OCI-M2 (cell line): ENCODE measurements around the gene HARBI1.
"Not testable (repeated sequence)": the region's sequence is repeated elsewhere in the genome, so short reads cannot be mapped to it uniquely, and the experiment has no call there.

Experiments used
- DNase-seq: peaks from one replicate; lab custom pipeline; 2025; ENCODE audit not compliant: unreplicated experiment; lab: John Stamatoyannopoulos, UW

HARBI1 gene

DNA sequence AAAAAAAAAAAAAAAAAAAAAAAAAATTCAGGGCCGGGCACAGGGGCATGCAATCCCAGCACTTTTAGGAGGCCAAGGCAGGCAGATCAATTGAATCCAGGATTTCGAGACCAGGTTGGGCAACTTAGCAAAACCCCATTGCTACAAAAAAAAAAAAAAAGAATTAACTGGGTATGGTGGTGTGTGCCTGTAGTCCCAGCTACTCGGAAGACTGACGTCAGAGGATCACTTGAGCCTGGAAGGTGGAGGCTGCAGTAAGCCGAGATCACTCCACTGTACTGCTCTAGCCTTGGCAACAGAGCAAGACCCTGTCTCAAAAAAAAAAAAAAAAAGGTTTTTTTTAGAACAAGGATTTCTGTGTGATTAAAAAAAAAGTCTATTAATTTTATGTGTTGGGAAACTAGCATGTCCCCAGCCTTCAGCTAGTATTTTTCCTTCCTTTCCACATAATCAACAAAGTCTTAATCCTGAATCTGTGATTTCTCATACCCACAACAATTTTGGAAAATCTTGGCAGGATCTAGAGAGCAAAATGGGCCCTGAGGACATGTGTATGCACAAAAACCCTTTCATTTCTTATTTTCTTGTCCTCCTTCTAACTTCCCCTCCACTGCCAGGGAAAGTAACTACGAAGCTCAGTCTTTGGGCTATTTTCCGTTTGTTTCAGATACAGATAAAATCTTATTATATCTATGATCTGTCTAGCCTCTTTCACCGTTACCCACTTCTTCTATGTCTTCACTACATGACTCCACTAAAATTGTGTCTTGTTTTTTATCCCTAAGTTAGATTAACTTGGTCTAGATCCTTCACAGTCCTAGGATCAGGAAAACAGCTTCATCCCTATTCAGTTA is 17.5 kb downstream of the HARBI1 start:
- no peak for DNase-seq

DNA sequence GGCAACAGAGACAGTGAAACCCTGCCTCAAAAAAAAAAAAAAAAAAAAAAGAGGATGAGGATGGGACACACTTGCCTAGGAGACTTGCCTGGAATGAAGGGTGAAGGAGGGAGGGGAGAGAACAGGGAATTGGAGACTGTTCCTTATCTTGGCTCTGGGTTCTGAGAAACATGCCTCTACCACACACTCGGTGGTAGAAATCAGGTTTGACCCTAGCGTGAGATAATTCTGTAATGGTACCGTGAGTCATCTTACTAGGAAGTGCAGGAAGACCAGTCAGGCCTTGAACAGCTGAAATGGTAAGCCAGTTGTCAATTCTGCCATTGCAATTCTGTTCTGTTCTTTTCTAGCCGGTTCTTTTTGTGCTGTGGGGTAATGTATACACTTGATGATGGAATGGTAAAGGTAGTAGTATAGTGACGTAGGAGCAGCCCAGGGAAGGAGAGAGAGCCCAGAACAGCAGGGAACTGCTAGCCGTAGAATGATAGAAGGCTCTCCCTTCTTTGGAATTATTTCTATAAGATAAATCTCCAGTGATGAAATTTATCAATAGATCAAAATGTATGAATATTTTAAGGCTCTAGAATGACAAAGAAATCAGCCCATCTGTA is 19.3 kb downstream of the HARBI1 start:
- no peak for DNase-seq

DNA sequence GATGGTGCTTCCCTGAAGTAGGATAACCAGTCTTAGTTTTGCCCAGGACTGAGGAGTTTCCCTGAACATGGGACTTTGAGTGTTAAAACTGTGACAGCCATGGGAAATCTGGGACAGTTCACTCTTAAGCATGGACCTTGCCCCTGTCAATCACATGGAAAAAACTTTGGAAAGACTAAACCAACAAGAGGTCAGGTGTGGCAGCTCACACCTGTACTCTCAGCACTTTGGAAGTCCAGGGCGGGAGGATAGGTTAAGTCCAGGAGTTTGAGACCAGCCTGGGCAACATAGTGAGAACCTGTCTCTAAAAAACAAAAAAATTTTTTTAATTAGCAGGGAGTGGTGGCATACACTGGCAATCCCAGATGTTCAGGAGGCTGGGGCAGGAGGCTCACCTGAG is 19.9 kb downstream of the HARBI1 start:
- no peak for DNase-seq

DNA sequence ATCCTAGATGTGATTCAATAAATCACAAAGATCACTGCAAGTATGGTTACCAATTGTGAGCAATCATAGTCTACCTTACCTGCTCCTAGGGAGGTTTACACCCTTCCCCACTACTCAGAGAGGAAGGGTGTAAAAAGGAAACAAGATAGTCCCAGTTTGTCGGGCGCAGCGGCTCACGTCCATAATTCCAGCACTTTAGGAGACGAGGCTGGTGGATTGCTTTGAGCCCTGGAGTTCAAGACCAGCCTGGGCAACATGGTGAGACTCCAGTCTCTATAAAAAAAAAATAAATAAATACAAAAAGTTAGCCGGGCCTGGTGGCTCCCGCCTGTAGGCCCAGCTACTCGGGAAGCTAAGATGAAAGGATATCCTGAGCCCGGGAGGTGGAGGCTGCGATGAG is 22.2 kb downstream of the HARBI1 start:
- DNase-seq: no peak

DNA sequence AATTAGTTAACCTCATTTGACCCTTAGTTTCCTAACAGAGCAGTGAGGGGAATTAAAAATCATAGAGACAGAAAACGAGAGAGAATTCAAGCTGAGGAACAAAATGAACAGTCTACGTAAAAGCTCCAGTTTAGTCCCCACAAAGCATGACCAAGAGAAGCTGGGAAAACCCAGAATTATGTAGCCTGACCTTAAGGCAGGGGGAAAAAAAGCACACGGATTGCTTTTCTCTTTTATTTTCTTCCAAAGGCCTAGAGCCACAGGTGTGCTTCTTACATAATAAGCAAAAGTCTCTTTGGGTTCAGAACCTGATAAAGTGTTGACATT is 22.7 kb downstream of the HARBI1 start:
- no peak for DNase-seq

DNA sequence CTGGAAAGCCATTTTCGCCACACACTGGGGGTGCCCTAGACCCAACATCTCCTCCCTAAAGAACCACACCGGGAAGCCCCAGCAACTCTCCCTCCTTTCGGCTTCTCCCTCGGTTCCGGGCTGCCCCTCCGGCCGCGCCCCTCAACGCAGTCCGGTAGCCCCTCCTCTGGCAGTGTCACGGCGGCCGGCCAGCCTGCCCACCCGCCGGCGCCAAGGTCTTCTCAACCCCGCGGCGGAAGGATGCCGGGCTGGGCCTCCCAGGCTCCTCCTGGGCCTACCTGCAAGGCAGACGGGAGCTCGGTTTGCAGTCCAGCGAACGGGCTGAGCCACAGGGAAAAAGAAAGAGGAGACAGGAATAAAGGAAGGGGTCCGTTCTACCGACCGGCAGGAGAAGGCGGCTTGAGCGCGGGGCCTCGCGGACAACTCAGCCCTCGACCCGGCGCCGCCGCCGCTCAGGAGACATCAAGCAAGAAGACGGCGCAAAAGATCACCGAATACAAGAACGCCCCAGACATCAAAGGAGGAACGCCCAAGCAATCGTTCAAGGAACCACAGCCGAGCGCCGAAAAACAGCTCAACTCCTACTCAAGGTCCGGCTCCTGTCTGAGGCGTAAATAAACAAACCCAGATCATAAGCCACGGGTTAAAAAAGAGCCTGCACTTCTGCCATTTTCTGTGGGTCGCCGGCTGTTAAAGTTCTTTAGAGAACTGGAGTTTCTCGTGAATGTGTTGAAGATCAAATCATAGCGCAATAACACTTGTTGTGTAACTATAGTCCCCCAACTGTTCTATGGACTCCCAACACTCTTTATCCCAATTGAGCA is 23.3 kb downstream of the HARBI1 start, which contains the start of gene AMBRA1:
Gene AMBRA1 (minus strand): TSS at position 474 of the 824 bp plus-strand sequence. CDS start 45,643 bp downstream, outside the sequence.
- peak; percentile 84 for DNase-seq

DNA sequence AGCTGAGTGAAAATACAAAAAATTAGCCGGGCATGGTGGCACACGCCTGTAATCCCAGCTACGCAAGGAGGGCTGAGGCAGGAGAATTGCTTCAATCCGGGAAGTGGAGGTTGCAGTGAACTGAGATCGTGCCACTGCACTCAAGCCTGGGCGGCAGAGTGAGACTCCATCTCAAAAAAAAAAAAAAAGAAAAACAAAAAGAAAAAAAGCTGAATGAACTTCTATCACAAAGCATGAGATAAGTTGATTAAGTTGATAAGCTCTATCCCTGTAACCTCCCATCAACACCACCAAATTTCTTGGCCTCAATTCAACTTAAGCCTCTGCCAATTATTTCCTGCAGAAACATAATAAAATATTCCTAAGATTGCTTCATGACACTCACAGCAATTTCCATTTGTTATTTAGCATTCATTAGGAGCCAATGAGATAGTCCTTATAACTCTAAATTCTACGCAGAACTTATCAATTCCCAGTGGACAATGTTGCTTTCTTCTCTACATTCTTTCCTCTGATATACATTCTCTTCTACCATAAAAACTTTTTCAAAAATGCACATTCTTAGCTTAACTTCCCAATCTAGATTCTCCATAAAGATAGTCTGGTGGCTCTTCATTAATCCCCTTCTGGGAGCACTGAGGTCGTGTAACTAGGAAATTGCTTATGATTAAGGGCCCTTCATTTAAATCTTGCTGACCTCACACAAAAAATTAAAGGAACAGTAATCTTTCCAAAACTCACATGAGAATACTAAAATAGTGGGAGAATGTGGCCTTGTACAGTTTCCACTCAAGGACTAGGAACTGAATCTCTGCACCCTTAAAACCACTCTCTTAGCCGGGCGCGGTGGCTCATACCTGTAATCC is 26.1 kb downstream of the HARBI1 start:
- no peak for DNase-seq

DNA sequence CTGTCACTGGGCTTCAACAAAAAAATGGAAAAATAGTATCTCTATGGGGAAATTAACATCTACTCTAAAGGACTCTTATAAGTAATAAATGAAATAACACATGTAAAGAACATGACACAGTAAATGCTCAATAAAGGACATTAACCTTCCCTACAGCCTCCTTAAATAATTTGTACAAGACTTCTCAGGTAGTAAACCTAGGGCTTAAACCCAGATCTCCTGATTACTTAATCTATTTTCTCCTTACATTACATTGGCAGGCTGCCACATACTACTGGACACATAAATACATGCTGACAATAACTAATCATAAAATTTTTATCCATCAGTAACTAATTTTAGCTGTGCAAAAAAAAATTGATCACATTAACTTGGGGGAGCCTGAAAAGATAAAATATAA is 28.1 kb downstream of the HARBI1 start:
- DNase-seq: no peak

DNA sequence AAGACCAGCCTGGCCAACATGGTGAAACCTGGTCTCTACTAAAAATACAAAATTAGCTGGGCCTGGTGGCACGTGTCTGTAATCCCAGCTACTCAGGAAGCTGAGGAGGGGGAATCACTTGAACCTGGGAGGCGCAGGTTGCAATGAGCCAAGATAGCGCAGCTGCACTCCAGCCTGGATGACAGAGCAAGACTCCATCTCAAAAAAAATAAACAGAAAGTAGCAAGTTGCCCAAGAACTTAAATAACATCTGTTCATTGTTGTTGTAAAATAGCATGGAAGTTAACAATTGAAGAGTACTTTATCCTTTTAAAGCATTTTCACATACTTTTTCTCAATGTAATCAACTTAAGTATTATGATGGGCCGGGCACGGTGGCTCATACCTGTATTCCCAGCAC is 28.9 kb downstream of the HARBI1 start:
- no peak for DNase-seq

DNA sequence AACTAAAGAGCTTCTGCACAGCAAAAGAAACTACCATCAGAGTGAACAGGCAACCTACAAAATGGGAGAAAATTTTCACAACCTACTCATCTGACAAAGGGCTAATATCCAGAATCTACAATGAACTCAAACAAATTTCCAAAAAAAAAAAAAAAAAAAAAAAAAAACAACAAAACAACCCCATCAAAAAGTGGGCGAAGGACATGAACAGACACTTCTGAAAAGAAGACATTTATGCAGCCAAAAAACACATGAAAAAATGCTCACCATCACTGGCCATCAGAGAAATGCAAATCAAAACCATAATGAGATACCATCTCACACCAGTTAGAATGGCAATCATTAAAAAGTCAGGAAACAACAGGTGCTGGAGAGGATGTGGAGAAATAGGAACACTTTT is 33.5 kb downstream of the HARBI1 start:
- not testable (repeated sequence) for DNase-seq

DNA sequence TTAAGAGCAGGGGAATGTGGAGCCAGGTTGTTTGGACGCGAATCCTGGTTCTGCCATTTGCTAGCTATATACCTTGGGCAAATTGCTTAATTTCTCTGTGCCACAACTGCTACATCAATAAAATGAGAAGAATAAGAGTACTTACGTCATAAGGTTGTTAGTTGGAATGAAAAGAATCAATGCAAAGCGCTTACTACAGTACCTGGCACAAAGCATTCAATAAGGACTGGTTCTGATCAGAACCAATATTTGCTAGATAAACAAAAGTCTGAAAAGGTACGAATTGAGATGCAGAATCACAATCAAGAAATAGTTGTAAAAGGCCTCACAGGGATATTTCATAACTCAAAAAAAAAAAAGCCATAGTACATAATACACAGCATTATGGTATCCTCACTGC is 34.4 kb downstream of the HARBI1 start:
- no peak for DNase-seq

DNA sequence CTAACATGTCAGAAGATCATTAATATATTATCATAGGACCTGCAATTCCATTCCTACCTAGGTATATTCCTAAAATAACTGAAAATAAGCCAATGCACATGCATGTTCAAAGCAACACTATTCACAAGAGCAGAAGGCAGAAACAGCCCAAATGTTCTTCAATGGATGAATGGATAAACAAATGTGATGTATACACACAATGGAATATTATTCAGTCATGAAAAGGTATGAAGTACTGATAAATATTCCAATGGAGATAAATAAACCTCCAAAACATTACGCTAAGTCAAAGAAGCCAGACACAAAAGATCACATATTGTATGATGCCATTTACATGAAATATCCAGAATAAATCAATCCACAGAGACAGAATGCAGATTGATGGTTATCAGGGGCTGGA is 40.0 kb downstream of the HARBI1 start:
- no peak for DNase-seq

DNA sequence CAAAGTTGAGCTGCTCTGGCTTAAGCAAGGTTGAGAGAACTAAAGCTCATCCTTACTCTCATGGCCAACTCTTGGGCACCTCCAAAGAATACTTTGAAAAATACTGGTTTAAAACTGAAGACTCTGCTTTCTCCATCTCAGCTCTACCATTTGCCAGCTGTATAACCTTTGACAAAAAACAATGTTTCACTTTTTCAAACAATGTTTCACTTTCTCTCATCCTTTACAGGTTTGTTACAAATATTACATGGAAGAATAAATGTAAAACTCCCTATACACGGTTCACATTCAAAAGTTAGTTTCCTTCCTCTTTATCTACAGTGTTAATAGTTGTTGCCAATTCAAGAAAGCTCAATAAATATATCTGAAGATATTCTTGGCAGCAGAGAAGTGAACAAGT is 42.4 kb downstream of the HARBI1 start:
- DNase-seq: no peak

DNA sequence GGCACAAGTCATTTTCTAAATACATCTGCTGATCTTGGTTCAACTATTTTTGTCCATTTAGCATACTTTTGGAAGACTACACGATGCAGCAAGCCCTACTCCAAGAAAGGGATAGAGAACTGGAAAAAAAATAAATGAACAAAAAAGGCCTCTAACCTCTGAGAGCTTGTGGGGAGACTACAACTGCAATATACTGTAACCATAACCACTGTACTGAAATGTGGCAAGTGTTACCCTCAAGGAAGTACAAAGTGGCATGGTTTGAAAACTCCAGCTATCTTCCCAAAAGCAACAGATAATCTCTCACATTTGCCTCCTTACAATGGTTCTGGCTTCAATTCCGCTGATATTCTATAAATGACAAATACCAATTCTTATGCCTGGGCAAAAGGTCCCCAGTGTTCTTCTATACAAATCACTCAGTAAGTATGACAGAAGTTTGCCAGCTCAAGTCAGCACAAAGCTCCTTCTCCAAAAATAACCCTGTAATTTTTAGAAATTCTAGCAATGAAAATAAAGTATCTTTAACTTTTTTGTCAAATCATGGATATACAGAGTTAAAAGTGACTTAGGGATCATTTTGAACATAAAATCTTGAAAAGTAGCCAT is 46.1 kb downstream of the HARBI1 start:
- DNase-seq: no peak

DNA sequence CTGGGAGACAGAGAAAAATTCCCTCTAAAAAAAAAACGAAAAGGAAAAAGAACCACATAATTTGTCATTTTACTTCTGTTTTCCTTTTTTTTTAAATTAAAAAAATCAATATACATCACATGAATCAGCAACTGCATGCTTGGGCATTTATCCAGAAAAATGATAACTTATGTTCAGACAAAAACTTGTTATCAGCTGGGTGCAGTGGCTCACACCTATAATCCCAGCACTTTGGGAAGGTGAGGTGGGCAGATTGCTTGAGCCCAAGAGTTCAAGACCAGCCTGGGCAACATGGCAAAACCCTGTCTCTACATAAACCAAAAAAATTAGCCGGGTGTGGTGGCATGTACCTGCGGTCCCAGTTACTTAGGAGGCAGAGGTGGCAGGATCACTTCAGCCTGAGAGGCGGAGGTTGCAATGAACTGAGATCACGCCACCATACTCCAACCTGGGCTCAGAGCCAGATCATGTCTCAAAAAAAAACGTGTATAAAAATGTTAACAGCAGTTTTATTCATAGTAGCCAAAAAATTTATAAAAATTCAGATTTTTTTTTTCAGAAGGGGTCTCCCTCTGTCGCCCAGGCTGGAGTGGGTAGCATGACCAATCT is 51.7 kb downstream of the HARBI1 start:
- no peak for DNase-seq

DNA sequence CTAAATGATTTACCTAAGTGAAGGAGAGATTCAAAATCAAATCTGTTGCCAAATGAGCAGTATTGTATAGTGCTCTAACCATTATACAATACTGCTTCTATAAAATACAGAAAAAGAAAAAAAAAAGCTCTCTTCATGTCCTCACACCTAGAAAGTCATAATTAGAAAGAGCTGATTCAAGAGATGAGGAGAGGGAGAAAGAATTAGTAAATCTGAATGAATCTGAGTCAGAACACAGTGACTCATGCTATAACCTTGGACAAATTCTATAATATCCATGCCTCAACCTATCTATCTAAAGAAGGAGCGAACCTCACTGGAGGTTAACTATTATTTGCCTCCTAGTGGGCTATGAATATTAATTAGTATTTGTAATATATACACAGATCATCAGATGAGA is 52.6 kb downstream of the HARBI1 start:
- DNase-seq: no peak

DNA sequence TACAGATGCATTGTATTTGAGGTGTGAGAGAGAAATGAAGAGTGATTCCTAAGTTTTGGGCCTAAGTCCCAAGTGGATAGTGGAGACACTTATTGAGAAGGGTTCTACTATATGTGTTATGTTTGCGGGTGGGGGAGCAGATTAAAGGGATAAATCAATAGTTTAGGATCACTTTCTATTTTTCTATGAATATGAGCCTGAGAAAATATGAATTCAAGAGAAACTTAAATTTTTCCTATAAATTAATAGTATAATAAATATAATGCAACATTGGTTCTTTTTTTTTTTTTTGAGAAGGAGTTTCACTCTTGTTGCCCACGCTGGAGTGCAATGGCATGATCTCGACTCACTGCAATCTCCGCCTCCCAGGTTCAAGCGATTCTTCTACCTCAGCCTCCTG is 54.5 kb downstream of the HARBI1 start:
- no peak for DNase-seq

DNA sequence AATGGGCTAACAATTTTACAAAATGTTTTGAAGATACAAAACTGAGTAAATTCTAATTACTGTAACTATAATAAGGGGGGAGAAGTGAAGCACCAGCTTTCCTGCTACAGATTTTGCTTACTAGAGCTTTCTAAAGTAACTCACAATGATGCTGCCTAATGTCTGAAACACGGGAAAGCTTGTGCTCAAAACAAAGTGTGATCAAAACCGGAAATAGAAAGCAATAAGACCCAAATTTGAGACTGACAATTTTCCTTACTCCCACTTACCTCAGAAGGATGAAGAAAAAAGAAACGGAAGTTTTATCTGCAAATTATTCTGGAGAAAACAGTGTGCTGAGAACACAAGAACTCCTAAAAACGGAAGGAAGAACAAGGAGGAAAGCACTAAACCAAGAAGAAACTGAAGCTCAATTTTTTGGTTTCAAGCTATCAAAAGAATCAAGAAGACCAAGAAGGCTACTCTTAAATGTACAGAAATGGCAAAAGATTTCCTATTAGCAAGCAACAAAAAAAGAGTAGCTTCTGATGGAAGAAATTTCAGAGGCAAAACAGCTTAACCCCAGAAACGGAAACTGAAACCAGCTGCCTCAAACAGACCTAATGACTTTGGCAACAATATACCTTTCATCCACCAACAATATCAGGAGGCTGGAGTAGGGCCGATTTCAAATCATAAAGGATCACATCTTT is 56.6 kb downstream of the HARBI1 start:
- no peak for DNase-seq

DNA sequence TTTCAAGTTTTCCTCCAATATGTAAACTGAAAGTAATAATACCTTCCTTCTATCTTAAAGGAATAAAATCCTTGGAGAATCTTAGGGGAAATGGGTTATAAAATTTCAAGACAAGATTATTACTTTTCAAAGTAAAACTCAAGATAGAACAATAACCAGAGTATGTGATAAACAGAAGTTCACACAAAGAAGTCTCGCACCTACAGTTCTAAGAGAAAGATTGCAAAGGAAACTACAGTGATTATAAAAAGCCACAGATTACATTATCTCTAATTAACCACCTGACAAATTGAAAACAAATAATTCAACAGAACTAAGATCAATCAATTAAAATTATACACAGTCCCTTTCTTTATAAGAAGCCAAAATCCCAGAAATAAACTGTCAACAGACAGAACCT is 57.2 kb downstream of the HARBI1 start:
- no peak for DNase-seq
